Measurements from ENCODE around the gene EIF3F. TPM values are rescaled to one million over a fixed set of nuclear protein-coding genes. Genes with fewer than 3 reads are reported as not detected.
"Not testable (repeated sequence)": the region's sequence is repeated elsewhere in the genome, so short reads cannot be mapped to it uniquely, and the experiment has no call there.

Gene EIF3F
- total RNA-seq, 1 donor = 334 TPM

DNA sequence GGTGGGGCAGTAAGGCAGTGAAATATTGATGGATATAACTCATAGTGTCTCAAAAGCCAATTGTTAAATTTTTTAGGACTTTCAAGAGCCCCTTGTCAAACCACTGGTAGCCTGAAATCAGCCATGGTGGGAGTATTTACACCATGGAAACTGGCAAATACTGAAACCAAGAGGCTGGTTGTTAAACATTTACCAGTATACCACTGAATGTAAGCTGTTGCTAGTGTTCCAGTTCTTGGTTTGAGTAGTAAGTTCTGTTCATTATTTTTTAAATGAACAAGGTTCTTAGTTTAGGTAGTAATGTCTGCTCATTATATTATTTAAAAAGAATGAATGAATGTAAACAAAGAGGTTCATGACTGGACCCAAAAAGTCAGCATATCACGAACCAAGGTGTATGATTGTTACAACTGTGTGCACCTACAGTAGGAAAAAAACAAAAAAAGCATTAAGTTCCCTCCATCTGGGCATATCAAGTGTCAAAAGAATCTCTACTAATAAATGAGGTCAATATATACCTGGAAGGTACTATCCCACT, 4.5 kb upstream of the EIF3F start:
- H3K4me3 ChIP-seq (ENCODE audit: low read depth, low read length) = no peak overlapping the region
- DNase-seq (ENCODE audit: low read depth) = no peak
- TF ChIP-seq, protein P1, sequence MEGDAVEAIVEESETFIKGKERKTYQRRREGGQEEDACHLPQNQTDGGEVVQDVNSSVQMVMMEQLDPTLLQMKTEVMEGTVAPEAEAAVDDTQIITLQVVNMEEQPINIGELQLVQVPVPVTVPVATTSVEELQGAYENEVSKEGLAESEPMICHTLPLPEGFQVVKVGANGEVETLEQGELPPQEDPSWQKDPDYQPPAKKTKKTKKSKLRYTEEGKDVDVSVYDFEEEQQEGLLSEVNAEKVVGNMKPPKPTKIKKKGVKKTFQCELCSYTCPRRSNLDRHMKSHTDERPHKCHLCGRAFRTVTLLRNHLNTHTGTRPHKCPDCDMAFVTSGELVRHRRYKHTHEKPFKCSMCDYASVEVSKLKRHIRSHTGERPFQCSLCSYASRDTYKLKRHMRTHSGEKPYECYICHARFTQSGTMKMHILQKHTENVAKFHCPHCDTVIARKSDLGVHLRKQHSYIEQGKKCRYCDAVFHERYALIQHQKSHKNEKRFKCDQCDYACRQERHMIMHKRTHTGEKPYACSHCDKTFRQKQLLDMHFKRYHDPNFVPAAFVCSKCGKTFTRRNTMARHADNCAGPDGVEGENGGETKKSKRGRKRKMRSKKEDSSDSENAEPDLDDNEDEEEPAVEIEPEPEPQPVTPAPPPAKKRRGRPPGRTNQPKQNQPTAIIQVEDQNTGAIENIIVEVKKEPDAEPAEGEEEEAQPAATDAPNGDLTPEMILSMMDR (IDR thresholded peaks at IDR 0.05; ENCODE audit: insufficient read depth, low read length) = no peak

DNA sequence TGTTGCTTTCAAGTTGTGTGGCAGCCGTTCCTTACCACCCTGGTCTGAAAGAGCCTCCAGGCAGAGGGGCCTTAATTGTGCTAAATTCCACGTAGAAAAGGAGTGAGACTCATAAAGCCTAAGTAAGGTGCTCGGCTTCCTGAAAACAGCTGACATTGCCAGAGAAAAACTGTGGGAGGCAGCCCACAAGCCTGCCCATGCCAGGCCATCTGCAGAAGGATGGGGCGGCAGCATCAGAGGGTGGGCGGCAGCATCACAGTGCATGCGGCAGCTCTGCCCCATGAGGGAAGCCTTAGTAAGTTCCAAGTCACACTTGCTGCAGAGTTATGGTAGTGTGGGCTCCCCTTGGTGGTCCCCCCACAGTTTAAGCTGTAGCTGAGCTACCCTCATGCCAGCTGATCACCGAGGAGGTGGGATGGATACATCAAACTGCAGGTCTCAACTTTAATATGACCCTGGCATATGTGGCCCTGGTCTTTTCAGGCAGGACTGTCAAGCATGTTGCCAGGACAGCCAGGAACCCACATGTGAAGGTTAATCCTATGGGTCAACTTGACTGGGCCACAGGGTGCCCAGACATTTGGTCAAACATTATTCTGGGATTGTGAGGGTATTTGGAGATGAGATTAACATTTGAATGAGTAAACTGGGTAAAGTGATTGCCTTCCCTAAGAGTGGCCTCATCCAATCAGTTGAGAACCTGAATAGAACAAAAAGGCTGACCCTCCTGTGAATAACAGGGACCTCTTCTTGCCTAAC, 3.1 kb upstream of the EIF3F start:
- DNase-seq (ENCODE audit: low read depth) = no peak
- TF ChIP-seq, protein P1 (IDR thresholded peaks at IDR 0.05; ENCODE audit: insufficient read depth, low read length) = no peak
- H3K4me3 ChIP-seq (ENCODE audit: low read depth, low read length) = no peak overlapping the region

DNA sequence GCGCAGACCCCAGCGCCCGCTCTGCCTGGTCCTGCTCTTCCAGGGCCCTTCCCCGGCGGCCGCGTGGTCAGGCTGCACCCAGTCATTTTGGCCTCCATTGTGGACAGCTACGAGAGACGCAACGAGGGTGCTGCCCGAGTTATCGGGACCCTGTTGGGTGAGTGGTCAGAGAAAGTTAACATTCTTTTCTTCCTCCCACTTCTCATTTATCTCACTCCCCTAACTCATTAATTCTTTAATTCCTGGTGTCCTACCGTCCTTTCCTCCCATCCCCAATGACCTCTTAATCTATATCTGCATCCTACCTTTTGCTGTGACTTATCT, 385 bp downstream of the EIF3F start:
- not testable (repeated sequence) for DNase-seq (ENCODE audit: low read depth)
- H3K4me3 ChIP-seq (ENCODE audit: low read depth, low read length) = peak overlapping the region; percentile 78

DNA sequence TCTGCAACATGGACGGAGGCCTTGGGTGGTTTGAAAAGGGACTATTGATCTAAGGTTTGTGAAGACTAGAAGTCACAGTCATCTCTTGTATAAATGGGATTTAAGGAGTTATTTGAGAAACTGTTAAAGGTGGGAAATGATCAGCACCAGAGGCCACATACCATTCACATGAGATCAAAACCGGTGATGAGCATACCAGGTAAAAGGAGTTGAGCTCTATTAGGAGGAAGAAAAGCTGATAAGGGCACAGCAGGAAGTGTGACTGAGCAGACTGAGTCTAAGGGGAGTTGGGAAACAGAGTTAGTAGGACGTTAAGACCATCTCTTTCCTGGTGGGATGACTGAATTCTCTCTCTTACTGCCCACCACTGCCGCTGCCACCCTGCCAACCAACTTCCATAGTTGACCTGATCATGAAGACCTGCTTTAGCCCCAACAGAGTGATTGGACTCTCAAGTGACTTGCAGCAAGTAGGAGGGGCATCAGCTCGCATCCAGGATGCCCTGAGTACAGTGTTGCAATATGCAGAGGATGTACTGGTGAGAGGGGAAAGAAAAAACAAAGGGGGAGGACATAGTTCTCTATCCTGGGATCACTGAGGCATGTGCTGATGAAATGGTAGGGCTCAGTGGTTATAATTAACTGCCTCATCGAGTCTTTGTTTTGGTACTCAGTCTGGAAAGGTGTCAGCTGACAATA, 7.6 kb downstream of the EIF3F start:
- H3K4me3 ChIP-seq (ENCODE audit: low read depth, low read length) = no peak overlapping the region
- DNase-seq (ENCODE audit: low read depth) = no peak
- TF ChIP-seq, protein P1 (IDR thresholded peaks at IDR 0.05; ENCODE audit: insufficient read depth, low read length) = no peak

DNA sequence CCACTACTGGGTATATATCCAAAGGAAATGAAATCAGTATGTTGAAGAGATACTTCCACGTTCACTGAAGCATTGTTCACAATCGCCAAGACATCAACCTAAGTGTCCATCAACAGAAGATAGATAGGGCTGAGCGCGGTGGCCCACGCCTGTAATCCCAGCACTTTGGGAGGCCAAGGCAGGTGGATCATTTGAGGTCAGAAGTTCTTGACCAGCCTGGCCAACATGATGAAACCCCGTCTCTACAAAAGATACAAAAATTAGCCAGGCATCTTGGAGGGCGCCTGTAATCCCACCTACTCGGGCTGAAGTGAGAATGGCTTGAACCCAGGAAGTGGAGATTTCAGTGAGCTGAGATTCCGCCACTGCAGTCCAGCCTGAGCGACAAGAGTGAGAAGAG, 12.7 kb downstream of the EIF3F start:
- DNase-seq (ENCODE audit: low read depth) = no peak
- TF ChIP-seq, protein P1 (IDR thresholded peaks at IDR 0.05; ENCODE audit: insufficient read depth, low read length) = no peak
- H3K4me3 ChIP-seq (ENCODE audit: low read depth, low read length) = no peak overlapping the region

DNA sequence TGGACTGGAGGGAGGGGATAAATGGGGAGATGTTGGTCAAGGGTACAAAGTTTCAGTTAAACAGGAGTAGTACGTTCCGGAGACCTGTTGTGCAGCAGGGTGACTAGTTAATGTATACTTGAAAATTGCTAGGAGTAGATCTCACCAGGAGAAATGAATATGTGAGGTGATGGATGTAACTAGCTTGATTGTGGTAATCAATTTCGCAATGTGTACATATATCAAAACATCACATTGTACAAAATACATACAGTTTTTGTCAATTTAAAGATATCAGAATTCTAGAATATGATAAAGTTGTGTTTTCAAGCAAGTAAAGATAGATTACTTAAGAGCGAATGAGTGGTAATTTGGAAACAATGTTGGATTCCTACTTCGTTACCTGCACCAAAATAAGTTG, 13.3 kb downstream of the EIF3F start:
- TF ChIP-seq, protein P1 (IDR thresholded peaks at IDR 0.05; ENCODE audit: insufficient read depth, low read length) = no peak
- H3K4me3 ChIP-seq (ENCODE audit: low read depth, low read length) = no peak overlapping the region
- DNase-seq (ENCODE audit: low read depth) = no peak

DNA sequence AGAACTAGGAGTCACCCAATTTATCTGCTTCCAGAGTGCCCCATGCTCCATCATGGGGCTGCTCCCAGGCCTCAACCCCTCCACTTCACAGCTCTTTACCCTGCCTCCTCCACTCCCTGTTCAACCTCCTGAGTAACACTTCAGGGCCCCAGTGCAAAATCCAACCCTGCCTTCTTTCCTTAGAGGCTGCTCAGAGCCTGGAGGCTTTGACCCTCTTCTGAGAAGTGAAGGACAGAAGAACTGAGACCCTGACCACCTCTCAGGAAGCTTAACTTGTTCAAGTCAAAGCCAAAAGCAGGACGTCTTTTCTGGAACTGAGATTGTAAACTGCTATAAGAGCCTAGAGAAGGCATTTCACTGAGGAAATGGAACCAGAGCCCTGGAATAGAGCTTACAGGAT, 15.5 kb downstream of the EIF3F start:
- TF ChIP-seq, protein P1 (IDR thresholded peaks at IDR 0.05; ENCODE audit: insufficient read depth, low read length) = no peak
- DNase-seq (ENCODE audit: low read depth) = no peak
- H3K4me3 ChIP-seq (ENCODE audit: low read depth, low read length) = no peak overlapping the region

Measured in fibroblast of the aortic adventitia (primary cell).